GM19240 (cell line): ENCODE data around the gene GPC3.

Source experiments
- DNase-seq: peaks from one replicate; pipeline ENCODE4 v3.0.0; 2011; ENCODE audit warnings: low spot score; ENCODE audit not compliant: insufficient read length

The GPC3 gene

GRCh38 chrX:133699023-133699728, 286.2 kb downstream of the GPC3 start:
- no peak for DNase-seq

GRCh38 chrX:133698298-133698697, 287.1 kb downstream of the GPC3 start:
- no peak for DNase-seq

DNA sequence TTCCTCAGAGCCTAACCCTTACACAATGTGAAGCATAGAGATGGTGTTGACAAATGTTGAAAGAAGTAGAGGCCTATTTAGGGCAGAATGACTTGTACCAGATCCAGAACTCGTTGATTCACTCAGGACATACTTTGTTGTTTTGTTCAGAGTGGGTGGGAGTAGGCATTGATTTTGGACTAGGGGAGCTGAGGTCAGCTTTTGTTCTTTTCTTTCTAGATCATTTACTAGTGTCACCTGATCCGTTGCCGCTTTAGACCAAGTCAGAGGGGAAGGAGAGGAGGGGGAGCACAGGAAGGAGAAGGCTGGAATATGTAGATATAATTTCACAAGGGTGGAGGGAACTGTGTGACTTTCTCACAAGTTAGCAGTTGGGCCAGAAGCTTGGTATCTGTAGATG, 287.7 kb downstream of the GPC3 start:
- no peak for DNase-seq

GRCh38 chrX:133689997-133690599, 295.3 kb downstream of the GPC3 start:
- DNase-seq = no peak

DNA sequence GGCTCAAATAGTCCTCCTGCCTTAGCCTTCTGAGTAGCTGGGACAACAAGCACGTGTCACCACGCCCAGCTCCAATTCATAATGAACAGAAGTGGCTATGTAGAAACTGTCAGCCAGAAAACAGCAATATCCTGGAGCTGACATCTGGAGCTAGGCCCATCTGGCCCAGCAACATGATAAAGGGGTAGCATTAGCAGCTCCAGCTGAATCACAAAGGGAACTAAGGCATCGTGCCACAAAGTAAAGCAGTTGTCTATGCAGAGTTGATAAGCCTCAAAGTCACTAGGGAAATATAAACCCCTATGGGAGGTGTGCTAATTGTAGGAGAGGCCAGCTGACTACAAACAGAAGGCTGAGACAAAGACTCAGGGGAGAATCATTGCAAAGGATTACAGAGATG, 299.6 kb downstream of the GPC3 start:
- DNase-seq = no peak

DNA sequence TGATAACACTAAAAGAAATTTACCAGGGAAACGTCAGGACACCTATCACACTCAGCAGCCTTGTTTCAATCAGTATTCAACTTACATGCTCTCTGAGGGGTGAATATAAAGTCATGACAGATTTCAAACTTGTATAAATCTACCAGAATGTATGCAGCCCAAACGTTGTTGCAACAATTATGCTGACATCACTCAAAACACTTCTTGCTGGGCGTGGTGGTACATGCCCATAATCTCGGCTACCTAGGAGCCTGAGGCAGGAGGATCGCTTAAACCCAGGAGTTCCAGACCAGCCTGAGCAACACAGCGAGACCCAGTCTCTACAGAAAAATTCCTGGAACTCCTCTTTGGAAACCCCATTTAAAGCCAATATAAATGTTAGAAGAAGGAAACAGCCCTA, 303.5 kb downstream of the GPC3 start:
- DNase-seq = no peak

- no peak for DNase-seq
Observed at GRCh38 chrX:133681421-133681820, 304.0 kb downstream of the GPC3 start.

- DNase-seq = no peak
Observed at GRCh38 chrX:133677123-133678063, 308.0 kb downstream of the GPC3 start.

DNA sequence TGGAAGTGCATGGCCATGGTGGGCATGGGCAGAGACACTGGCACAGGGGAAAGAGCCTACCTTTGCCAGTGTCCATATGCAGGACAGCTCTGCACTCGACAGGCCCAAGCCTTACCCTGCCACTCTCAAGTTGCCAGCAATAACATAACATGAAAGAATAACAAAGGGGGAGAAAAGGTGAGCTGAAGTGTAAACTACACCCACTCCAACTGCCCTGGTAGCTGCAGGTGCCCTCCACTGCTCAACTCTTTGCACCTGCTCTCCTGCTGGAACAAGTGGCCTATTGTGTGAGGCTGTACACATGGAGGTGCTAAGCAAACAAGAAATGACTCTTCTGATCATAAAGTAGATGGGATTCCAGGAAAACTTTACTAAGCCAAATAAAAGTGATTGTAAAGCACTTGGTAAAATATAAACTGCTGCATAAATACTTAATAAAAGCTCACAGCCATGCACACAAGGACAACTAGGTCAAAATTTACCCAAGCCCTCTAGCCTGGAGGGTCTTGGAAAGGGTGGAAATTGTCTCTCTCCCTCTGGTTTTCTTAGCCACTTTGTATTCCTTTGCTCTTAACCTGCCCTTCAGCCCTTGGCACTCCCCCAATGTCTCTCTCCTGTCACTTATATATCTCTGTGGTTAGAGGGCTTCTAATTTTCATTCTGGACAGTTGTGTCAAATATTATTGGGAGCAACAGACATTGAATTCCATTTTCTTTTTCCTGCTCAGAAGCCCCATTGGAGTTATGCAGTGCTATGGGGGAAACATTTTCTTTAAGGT, 308.9 kb downstream of the GPC3 start:
- DNase-seq = no peak

DNA sequence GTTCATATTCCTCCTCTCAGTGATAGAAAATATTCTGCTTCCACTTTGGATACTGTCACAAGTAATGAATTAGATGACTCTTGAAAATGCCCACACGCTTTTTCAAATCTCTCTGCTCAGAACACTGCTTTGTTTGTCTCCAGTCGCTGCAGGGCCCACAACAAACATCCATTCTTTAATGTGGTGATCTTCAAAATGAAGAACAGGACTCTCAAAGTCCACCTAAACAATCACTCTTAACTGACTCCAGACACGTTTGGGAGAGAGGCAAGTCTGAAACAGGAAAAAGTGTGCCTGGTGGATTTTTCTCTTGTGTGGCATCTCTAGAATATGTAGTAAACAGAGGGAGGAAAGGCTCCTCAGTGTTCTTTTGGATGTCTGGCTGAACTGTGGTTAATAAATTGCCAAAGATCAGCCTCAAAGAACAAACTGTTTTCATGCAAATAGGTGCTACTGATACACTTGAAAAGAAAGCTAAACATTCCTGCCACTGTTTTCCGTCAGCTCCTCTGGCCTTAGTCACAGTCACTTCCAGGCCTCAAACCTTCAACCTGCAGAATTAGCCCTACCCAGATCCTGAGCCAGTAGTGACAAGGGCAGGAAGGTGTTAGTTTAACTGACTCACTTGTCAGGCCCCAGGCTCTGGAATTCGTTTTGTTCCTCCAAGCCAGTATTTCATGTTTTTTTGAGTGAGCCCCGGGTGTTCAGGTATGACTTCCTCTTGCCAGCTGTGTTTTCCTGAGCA, 310.5 kb downstream of the GPC3 start:
- no peak for DNase-seq

- DNase-seq = no peak
Observed at GRCh38 chrX:133670383-133670782, 315.0 kb downstream of the GPC3 start.

GRCh38 chrX:133669214-133669613, 316.2 kb downstream of the GPC3 start:
- DNase-seq = no peak

- no peak for DNase-seq
Observed at GRCh38 chrX:133668225-133668931, 317.0 kb downstream of the GPC3 start.

- no peak for DNase-seq
Observed at GRCh38 chrX:133666256-133666655, 319.1 kb downstream of the GPC3 start.

DNA sequence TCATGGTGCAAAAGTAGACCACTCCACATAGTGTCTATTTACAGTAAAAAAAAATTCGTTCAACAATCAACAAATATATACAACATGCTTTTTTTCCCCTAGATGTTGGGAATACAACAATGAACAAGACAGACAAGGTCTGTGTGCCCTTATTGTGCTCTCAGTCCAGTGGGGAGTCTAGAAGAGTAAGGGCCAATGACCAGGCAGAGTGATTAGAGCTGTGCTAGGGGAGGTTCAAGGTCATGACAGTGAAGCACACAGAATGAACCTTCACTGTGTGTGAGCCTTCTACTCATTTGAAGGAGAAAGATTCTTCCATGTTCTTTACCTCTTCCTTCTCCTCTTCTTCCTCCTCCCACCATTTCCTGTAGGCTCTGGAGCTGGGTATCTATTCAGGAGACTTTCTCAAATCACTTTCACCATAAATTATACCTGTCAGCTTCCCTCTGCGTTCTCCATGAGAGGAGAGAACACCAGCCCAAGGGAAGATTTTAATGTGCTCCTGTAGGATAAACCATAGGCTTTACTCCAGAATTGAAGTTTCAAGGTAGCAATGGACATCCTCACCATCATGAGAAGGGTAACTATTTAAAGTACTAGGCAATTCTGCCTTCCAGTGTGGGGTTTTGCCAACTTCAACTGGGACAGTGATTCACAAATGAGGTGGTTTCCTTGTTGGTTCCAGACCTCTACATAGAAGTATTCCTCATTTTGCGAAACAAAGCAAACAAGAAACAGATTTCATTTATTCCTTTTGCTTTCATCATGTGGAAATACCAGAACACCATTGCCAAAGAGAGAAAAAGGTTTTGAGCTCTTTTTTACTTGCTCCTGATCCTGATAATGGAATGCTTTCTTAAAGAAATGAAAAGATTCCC, 323.2 kb downstream of the GPC3 start:
- no peak for DNase-seq

DNA sequence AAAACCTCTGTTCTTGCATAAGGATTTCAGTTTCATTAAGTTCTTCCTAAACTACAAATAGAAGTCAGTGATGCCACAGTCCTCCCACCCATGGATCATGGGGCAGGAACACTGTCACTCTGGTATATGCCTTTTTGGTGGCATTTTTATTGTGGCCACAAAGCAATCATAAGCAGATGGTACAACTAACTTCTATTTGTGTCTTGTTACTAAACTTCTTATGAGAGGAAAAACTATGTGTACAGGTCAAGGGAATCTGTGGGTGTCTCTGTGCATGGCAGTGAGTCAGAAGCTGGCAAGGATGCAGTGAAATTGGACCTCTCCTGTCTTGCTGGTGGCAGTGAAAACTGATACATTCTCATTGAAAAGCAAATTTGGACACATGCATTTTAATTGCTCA, 325.1 kb downstream of the GPC3 start:
- DNase-seq = no peak

- DNase-seq = no peak
Observed at GRCh38 chrX:133658293-133658911, 327.0 kb downstream of the GPC3 start.
